C4-2B (cell line): ENCODE data around the gene GPALPP1.

ENCODE experiments used
- CTCF ChIP-seq: fragments of 450-650 bp; conservative IDR thresholded peaks from 2 replicates; pipeline ENCODE4 v1.5.1; 2017; ENCODE audit warnings: mild to moderate bottlenecking
- ZFX ChIP-seq: fragments of 450-650 bp; IDR thresholded peaks from 2 replicates; pipeline ENCODE4 v1.6.1; 2017

DNA sequence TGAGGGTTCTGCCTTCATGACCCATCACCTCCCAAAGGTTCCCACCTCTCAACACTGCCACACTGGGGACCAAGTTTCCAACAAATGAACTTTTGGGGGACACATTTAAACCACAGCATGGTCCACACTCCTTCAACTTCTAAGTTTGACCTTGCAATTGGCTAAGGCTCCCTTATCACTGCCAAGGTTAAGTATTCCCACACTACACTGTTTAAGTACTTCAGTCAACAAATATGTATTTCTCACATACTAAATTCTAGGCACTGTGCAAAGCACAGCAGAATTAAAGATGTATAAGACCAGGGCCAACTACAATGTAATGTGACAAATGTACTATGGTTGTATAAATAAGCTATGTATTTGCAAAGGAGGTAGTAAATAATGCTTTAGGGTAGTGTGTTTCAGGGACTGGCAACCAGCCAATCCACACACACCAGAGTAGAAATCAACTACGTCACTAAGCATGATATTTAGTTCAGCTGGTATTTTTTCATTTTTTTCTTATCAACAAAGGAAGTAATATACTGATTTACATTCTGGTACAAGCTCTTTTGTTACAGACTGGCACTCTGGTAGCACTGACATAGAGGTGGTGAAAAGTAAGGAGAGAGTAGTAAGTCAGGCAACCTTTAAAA lies 12.3 kb upstream of the GPALPP1 start:
- TF ChIP-seq CTCF (no peak), ZFX (no peak)
